HG03558 (cell line): ENCODE data around the gene MEIKIN.

Experiments used
- ATAC-seq: cut with Tn5 transposase; IDR thresholded peaks from one replicate; pipeline ENCODE4 v1.9.1; 2021; ENCODE audit warnings: moderate number of reproducible peaks; ENCODE audit not compliant: unreplicated experiment; ENCODE audit errors: extremely low read depth

Gene MEIKIN

GRCh38 chr5:131818001-131818724 is 127.3 kb downstream of the MEIKIN start:
- ATAC-seq, result no peak

GRCh38 chr5:131814990-131815389 is 130.5 kb downstream of the MEIKIN start:
- ATAC-seq, result no peak

- no peak for ATAC-seq
These were observed 132.9 kb downstream of the MEIKIN start for GRCh38 chr5:131812371-131813160.

- ATAC-seq, result no peak
These were observed 134.8 kb downstream of the MEIKIN start for GRCh38 chr5:131810510-131811249.

- ATAC-seq, result peak; percentile 86
These were observed 148.4 kb downstream of the MEIKIN start, which contains the start of gene FNIP1 for GRCh38 chr5:131796793-131797693. TSS of gene FNIP1 (minus strand) at chr5:131797017. CDS start at chr5:131796921, 96 bp downstream.

- no peak for ATAC-seq
These were observed 149.3 kb downstream of the MEIKIN start for GRCh38 chr5:131795879-131796792.

GRCh38 chr5:131795228-131795627 is 150.2 kb downstream of the MEIKIN start:
- ATAC-seq, result no peak

GRCh38 chr5:131794586-131794985 is 150.9 kb downstream of the MEIKIN start:
- no peak for ATAC-seq

- no peak for ATAC-seq
These were observed 152.6 kb downstream of the MEIKIN start for GRCh38 chr5:131792896-131793295.

- no peak for ATAC-seq
These were observed 153.6 kb downstream of the MEIKIN start for GRCh38 chr5:131791866-131792265.

GRCh38 chr5:131790550-131790949 is 154.9 kb downstream of the MEIKIN start:
- no peak for ATAC-seq

GRCh38 chr5:131789765-131790164 is 155.7 kb downstream of the MEIKIN start:
- ATAC-seq, result no peak

GRCh38 chr5:131787736-131788135 is 157.7 kb downstream of the MEIKIN start:
- ATAC-seq, result no peak

- ATAC-seq, result no peak
These were observed 158.4 kb downstream of the MEIKIN start for GRCh38 chr5:131786900-131787692.

- ATAC-seq, result no peak
These were observed 159.4 kb downstream of the MEIKIN start for GRCh38 chr5:131786036-131786435.

GRCh38 chr5:131783874-131784273 is 161.6 kb downstream of the MEIKIN start:
- ATAC-seq, result no peak

GRCh38 chr5:131783357-131783756 is 162.1 kb downstream of the MEIKIN start:
- ATAC-seq, result no peak

GRCh38 chr5:131782717-131783116 is 162.7 kb downstream of the MEIKIN start:
- ATAC-seq, result no peak
